Measurements from ENCODE around the gene MIS18A.
A peak's percentile ranks its signal among the peaks of the same experiment; 100 is the strongest.

The MIS18A gene, protein sequence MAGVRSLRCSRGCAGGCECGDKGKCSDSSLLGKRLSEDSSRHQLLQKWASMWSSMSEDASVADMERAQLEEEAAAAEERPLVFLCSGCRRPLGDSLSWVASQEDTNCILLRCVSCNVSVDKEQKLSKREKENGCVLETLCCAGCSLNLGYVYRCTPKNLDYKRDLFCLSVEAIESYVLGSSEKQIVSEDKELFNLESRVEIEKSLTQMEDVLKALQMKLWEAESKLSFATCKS

DNA sequence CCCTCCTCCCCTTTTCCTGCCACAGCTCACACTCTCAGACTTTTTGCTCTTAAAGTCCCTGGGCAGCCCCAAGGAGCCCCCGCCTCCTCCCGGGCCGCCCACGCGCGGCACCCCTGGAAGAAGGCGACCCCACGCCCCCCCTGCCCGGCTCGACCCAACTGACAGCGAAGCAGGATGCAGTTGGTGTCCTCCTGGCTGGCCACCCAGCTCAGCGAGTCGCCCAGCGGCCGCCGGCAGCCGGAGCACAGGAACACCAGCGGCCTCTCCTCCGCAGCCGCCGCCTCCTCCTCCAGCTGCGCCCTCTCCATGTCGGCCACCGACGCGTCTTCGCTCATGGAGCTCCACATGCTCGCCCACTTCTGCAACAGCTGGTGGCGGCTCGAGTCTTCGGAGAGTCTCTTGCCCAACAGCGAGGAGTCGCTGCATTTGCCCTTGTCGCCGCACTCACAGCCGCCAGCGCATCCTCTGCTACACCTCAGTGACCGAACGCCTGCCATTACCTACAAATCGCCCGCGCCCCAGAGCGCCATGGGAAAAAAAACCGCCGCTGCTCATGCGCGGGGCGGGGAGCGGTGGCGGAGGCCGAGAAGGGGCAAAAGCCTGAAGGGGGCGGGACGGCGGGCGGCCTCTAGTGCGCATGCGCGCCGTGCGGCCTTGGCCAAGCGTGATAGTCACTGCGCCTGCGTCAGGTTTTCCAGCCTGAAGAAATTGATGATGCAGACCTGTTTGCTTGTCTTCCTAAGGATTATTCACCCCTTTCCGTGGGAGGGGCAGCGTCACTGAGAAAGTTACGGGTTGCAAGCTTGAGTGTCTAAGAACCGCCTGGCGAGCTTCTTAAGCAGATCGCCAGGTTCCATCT is at the start of gene MIS18A:
Gene MIS18A, minus strand, starts transcription at position 532 of the 859 bp plus-strand sequence. Its CDS starts 35 bp downstream, at position 497.
- peak; percentile 99 for DNase-seq
- Mint-ChIP-seq H3K27ac (peak within 1 kb of the TSS; percentile 100), H3K27me3 (ENCODE audit: low read depth, poor library complexity) (peaks cover 7% of the 10 kb centered on the region), H3K4me1 (peaks cover 35% of the 10 kb centered on the region), H3K9me3 (no peaks in the 10 kb centered on the region), H3K36me3 (ENCODE audit: low read depth) (peaks cover 26% of the 10 kb centered on the region), H3K4me3 (peak within 1 kb of the TSS; percentile 100)
- TF ChIP-seq, protein P1, sequence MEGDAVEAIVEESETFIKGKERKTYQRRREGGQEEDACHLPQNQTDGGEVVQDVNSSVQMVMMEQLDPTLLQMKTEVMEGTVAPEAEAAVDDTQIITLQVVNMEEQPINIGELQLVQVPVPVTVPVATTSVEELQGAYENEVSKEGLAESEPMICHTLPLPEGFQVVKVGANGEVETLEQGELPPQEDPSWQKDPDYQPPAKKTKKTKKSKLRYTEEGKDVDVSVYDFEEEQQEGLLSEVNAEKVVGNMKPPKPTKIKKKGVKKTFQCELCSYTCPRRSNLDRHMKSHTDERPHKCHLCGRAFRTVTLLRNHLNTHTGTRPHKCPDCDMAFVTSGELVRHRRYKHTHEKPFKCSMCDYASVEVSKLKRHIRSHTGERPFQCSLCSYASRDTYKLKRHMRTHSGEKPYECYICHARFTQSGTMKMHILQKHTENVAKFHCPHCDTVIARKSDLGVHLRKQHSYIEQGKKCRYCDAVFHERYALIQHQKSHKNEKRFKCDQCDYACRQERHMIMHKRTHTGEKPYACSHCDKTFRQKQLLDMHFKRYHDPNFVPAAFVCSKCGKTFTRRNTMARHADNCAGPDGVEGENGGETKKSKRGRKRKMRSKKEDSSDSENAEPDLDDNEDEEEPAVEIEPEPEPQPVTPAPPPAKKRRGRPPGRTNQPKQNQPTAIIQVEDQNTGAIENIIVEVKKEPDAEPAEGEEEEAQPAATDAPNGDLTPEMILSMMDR (IDR thresholded peaks at IDR 0.05) = no peak

DNA sequence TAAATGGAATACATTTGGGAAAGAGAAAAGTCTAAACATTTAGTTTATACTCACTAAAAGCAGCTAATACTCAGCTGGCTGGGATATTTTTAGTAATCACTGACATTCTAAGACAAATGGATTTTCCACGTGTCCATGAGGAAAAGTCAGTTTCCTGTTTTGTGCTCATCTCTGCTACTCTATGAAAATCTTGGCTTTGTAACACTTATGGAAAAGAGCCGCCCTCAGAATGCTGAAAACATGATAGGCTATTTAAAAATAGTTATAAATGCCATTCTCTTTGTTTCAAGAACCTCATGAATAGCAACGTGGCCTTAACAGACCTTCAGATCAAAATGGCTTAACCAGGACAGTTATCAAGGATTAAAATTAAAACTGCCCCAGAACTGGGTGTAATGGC is 49.7 kb upstream of the MIS18A start:
- H3K27me3 Mint-ChIP-seq (ENCODE audit: low read depth, poor library complexity) = no peaks in the 10 kb centered on the region
- H3K4me1 Mint-ChIP-seq = no peaks in the 10 kb centered on the region
- TF ChIP-seq, protein P1 (IDR thresholded peaks at IDR 0.05) = no peak
- no peak overlapping the region for H3K27ac Mint-ChIP-seq
- H3K9me3 Mint-ChIP-seq = peaks cover 5% of the 10 kb centered on the region
- no peak for DNase-seq
- H3K36me3 Mint-ChIP-seq (ENCODE audit: low read depth) = peaks cover 90% of the 10 kb centered on the region
- no peak overlapping the region for H3K4me3 Mint-ChIP-seq

DNA sequence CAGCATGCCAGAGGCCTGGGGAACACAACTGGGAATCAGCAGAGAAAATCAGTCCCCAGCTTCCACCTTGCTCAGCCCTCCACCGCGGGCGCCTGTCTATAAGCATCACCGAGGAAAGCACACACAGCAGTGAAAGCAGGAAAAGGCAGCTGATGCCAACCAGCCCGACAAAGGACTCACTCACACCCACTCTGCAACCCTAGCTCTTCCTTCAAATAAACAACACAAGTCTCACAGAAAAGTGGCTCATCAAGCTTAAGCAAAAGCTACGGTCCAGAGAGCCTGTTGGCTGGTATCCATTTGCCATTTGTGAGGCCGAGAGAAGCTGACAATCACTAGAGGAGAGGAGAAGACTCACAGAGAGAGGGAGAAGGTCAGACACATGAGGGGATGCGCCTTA is 46.9 kb upstream of the MIS18A start:
- no peak for DNase-seq
- Mint-ChIP-seq H3K4me1 (no peaks in the 10 kb centered on the region), H3K27ac (no peak overlapping the region)

DNA sequence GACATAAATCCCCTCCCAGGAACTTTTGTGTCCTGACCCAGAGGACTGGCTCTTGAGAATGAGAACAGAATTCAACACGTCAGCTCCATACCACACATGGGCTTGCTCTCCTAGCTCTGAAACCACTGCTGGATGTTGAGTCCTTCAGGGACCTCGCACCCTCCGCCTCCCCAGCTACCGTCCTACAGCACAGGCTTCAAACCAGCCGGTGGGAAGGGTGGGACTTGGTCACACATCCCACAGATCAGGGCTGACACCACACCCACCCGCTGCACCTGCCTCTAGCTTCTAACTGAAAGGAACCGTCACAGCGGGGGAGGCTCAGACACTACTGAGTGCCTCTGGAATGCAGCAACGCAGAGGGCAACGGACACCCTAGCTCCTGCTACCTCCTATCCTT is 43.8 kb upstream of the MIS18A start:
- Mint-ChIP-seq H3K4me1 (no peaks in the 10 kb centered on the region), H3K36me3 (ENCODE audit: low read depth) (peaks cover 70% of the 10 kb centered on the region), H3K27me3 (ENCODE audit: low read depth, poor library complexity) (no peaks in the 10 kb centered on the region), H3K9me3 (no peaks in the 10 kb centered on the region), H3K4me3 (no peak overlapping the region), H3K27ac (peak overlapping the region; percentile 41)
- DNase-seq = no peak
- TF ChIP-seq, protein P1 (IDR thresholded peaks at IDR 0.05) = no peak

More for the DNA sequence above, 46.9 kb upstream of the MIS18A start:
- Mint-ChIP-seq H3K9me3 (no peaks in the 10 kb centered on the region), H3K36me3 (ENCODE audit: low read depth) (peaks cover 73% of the 10 kb centered on the region), H3K27me3 (ENCODE audit: low read depth, poor library complexity) (no peaks in the 10 kb centered on the region), H3K4me3 (no peak overlapping the region)
- TF ChIP-seq, protein P1 (IDR thresholded peaks at IDR 0.05) = no peak

DNA sequence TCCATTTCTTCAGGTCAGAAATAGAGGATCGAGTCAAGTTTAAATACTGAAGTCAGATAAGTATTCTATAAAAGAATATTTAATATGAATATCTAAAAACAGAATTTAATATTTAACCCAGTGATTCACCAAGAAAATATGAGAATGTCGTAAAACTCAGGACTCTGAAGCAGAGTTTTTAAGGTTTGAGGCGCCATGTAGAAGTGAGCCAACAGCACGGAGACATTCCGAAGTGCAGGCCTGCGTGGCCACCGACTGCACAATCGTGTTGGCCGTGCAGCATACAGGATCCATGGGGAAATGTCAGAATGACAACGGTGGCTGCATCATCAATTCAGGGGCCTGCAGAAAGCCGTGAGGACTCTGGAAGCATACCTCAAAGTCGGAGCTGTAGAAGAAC is 43.3 kb upstream of the MIS18A start:
- Mint-ChIP-seq H3K4me3 (no peak overlapping the region), H3K4me1 (no peaks in the 10 kb centered on the region), H3K27me3 (ENCODE audit: low read depth, poor library complexity) (no peaks in the 10 kb centered on the region), H3K36me3 (ENCODE audit: low read depth) (peaks cover 64% of the 10 kb centered on the region), H3K27ac (peak overlapping the region; percentile 45), H3K9me3 (no peaks in the 10 kb centered on the region)
- no peak for DNase-seq
- TF ChIP-seq, protein P1 (IDR thresholded peaks at IDR 0.05) = no peak
